SH-SY5Y (cell line): ENCODE data around the gene MED10.

Experiments used
- GATA2 ChIP-seq: IDR thresholded peaks from 2 replicates; pipeline ENCODE4 v1.6.1; 2011; ENCODE audit warnings: mild to moderate bottlenecking, low read depth, low read length
- GATA3 ChIP-seq: IDR thresholded peaks from 2 replicates; pipeline ENCODE4 v1.6.1; 2011; ENCODE audit warnings: low read depth, mild to moderate bottlenecking, low read length, moderate library complexity

- no peak for TF ChIP-seq GATA2
- no peak for TF ChIP-seq GATA3
These were observed 46.4 kb upstream of the MED10 start for GRCh38 chr5:6424700-6425099.
